ENCODE results near the gene SGCD.

The SGCD gene

DNA sequence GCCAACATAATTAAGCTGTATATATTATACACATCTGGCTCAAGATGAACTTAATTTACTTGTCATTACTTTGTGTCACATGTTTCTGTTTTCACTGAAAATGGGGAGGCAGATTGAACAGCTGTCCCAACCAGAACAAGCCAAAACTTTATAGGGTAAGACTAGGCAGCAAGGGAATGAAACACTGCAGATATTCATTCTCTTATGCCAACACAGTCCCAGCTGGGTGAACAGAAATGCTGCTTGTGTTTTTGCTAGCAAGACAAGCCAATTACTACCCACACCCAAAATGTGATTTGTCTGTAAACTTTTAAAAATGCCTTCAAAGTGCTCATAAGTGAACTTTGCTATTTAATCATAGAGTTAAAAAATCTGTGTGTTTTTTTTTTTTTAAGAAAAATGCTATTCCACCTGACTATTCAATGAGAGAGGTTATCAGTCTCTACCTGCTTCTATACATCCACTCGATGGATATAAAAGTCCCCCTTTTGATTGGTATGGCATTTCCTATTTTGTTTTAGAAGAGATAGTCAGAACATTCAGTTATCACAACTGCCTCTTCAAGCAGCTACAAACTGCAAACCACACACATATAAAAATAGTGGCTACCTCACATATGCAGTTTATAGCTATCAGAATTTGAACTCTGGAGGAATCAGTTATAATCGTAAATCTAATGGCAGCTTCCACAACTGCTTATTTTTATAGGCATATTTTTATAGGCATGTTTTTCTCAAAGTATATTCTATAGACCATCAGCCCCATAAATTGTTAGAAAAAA lies 431.2 kb downstream of the SGCD start:
- DNase-seq (ENCODE audit: low spot score) (no peak), FAIRE-seq (no peak)

GRCh38 chr5:156759156-156759555 lies 432.2 kb downstream of the SGCD start:
- DNase-seq (ENCODE audit: low spot score): no peak
- no peak for FAIRE-seq

- no peak for DNase-seq (ENCODE audit: low spot score)
- FAIRE-seq: no peak
These were observed 435.8 kb downstream of the SGCD start for GRCh38 chr5:156762771-156763170.

GRCh38 chr5:156764176-156764971 lies 437.4 kb downstream of the SGCD start:
- no peak for FAIRE-seq
- DNase-seq (ENCODE audit: low spot score): no peak

GRCh38 chr5:156774273-156774672 lies 447.3 kb downstream of the SGCD start:
- FAIRE-seq: no peak
- DNase-seq (ENCODE audit: low spot score): no peak

DNA sequence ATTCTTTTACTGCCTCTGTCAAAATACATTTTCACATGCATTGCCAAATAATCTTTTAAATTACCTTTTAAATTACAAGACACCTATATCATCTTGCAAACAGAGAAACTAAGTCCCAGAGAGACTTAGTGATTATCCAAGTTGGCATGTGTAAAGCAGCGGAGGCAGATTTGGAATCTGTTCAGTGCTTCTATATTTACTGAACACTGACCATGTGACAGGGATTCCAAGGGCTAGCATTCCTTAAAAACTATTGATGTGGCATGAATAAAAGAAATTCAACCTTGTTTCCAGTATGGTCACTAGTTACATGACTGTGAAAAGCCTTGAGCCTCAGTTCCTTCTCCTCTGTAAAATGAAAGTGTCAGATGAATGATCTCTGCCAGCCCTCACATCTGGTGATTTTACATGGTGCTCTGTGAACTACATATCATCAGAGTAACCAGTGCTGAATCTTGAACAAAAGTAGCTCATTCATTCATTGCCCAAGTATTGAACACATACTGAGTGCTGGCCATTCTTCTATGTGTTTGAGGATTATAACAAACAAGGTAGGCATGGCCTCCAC lies 451.3 kb downstream of the SGCD start:
- FAIRE-seq (no peak), DNase-seq (ENCODE audit: low spot score) (no peak)

DNA sequence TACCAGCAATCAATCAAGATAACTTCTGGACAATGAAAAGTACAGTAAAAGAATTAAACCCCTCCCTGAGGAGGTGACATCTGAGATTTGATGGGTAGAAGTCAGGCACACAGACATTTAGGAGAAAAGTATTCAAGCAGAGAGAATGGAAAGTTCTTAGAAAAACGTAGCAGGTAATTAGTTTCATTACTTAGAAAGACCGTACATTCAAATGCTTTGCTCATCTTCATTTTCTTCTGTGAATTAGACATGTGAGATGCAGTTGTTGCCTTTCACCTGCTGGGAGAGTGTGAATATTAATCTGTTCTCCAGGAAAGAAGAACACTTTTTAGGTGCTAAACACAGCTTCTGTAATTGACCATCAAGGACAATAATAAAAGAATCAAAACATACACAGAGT lies 451.8 kb downstream of the SGCD start:
- FAIRE-seq (no peak), DNase-seq (ENCODE audit: low spot score) (no peak)

DNA sequence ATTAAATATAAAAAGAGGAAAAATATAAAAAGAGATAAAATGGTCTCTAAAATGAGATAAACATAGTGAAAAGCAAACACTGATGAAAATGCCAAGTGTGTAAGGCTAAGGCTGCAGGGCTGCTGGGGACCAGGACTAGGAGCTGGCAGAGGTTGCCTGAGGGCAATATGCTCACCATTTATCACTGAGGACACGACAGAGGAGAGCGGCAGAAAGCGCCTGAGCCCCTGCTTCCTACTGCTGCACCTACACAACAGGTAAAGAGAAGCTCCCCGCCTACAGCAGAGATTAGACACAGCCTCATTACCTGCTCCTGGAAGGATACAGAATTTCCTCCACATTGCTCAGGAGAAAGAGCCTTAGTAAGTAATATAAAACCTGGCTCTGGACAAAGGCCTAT lies 452.5 kb downstream of the SGCD start:
- no peak for DNase-seq (ENCODE audit: low spot score)
- no peak for FAIRE-seq

DNA sequence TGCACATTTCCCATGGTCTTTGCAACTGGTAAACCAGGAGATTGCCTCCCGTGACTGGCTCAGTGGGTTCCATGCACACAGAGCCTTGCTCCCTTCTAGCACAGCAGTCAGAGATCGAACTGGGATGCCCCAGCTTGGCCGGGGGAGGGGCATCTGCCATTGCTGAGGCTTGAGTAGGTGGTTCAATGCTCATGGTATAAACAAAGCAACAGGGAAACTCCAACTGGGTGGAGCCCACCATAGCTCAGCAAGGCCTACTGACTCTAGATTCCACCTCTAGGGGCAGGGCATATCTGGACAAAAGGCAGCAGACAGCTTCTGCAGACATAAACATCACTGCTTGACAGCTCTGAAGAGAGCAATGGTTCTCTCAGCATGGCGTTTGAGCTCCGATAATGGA lies 456.1 kb downstream of the SGCD start:
- no peak for FAIRE-seq

GRCh38 chr5:156794687-156795086 lies 467.7 kb downstream of the SGCD start:
- no peak for FAIRE-seq
- DNase-seq (ENCODE audit: low spot score): no peak

More for the DNA sequence above, 456.1 kb downstream of the SGCD start:
- no peak for DNase-seq (ENCODE audit: low spot score)

- DNase-seq (ENCODE audit: low spot score) (no peak), FAIRE-seq (no peak)
These were observed 471.2 kb downstream of the SGCD start for GRCh38 chr5:156798201-156798600.

- DNase-seq (ENCODE audit: low spot score): no peak
- FAIRE-seq: no peak
These were observed 472.2 kb downstream of the SGCD start for GRCh38 chr5:156799171-156799570.

- DNase-seq (ENCODE audit: low spot score) (no peak), FAIRE-seq (no peak)
These were observed 474.0 kb downstream of the SGCD start for GRCh38 chr5:156800929-156801328.

GRCh38 chr5:156802501-156802900 lies 475.5 kb downstream of the SGCD start:
- no peak for FAIRE-seq

DNA sequence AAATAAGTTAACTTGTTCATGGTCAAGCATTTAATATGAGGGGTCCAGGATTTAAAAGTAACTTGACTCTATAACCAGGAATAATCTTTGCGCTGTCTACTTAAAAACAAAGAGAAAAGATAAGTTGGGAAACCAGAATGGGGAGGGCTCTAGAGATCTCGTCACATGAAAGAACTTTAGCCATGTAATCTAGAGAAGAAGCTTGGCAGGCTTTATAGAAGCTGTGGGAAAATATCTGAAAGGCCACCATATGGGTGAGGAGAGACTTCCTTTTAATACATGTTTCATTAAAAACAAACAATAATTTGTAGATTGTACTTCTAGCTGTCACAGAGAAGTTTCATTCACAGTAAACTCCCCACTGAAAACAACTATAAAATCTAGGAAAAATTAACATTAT lies 476.4 kb downstream of the SGCD start:
- DNase-seq (ENCODE audit: low spot score) (no peak), FAIRE-seq (no peak)

More at GRCh38 chr5:156802501-156802900, 475.5 kb downstream of the SGCD start:
- DNase-seq (ENCODE audit: low spot score): no peak

DNA sequence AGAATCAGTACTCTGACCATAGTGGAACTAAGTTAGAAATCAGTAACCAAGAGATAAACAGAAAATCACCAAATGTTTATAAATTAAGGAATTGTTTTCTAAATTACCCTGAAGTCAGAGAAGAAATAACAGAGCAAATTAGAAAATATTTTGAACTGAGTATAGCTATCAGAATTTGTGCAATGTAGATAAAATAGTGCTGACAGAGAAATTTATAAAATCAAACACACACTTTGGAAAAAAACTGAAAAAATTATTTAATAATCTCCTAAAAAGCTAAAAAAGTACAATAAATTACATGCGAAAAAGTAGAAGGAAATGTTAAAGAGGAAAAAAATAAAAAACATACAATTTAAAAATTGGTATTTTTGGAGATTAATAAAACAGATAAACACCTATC lies 486.0 kb downstream of the SGCD start:
- FAIRE-seq: no peak
- DNase-seq (ENCODE audit: low spot score): no peak

- FAIRE-seq (no peak), DNase-seq (ENCODE audit: low spot score) (peak; percentile 37)
These were observed 489.1 kb downstream of the SGCD start for GRCh38 chr5:156815988-156816599.
